ENCODE results near the gene SBF2.

- TF ChIP-seq, protein P1, sequence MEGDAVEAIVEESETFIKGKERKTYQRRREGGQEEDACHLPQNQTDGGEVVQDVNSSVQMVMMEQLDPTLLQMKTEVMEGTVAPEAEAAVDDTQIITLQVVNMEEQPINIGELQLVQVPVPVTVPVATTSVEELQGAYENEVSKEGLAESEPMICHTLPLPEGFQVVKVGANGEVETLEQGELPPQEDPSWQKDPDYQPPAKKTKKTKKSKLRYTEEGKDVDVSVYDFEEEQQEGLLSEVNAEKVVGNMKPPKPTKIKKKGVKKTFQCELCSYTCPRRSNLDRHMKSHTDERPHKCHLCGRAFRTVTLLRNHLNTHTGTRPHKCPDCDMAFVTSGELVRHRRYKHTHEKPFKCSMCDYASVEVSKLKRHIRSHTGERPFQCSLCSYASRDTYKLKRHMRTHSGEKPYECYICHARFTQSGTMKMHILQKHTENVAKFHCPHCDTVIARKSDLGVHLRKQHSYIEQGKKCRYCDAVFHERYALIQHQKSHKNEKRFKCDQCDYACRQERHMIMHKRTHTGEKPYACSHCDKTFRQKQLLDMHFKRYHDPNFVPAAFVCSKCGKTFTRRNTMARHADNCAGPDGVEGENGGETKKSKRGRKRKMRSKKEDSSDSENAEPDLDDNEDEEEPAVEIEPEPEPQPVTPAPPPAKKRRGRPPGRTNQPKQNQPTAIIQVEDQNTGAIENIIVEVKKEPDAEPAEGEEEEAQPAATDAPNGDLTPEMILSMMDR (IDR thresholded peaks at IDR 0.05) = no peak
- TF ChIP-seq POLR2AphosphoS5 (IDR thresholded peaks at IDR 0.05) = no peak
These were observed 84.7 kb downstream of the SBF2 start for GRCh38 chr11:10209326-10209725.
